ENCODE measurements around the gene CHMP6.

CHMP6 gene

GRCh38 chr17:80956321-80957190, 35.1 kb upstream of the CHMP6 start:
- DNase-seq = no peak

- no peak for DNase-seq
Measured at GRCh38 chr17:80957461-80957941, 34.1 kb upstream of the CHMP6 start.

DNA sequence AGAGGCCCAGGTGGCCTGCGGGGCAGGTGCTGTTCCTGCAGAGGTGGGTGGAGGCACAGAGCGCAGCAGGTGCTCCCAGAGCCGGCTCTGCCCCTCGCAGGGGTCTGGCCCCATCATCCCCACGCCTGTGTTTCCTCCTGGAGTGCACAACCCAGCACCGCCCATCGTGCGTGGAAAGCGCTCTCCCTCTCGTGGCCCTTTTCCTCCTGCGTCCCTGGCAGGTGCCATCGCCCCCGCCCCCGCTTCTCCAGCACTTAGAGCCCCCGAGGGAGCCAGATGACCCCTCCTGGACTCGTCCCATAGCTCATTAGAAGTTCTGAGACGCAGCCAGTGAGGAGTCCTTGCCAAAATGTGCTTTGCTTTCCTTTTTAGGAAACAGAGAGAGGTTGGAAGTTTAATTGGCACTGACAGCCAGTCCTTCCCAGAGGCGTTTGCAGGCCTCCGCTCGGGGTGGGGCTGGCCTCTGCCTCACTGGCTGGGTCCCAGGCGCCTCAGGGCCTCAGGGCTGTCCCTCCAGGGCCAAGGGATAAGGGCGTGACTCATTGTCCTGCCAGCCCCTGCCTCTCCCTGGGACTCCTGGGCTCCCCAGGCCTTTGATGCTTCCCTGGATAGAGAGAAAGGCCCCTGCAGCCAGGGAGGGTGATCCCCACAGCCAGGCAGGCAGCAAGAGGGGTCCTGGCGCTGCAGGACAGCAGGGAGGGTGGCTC, 32.2 kb upstream of the CHMP6 start:
- no peak for DNase-seq

DNA sequence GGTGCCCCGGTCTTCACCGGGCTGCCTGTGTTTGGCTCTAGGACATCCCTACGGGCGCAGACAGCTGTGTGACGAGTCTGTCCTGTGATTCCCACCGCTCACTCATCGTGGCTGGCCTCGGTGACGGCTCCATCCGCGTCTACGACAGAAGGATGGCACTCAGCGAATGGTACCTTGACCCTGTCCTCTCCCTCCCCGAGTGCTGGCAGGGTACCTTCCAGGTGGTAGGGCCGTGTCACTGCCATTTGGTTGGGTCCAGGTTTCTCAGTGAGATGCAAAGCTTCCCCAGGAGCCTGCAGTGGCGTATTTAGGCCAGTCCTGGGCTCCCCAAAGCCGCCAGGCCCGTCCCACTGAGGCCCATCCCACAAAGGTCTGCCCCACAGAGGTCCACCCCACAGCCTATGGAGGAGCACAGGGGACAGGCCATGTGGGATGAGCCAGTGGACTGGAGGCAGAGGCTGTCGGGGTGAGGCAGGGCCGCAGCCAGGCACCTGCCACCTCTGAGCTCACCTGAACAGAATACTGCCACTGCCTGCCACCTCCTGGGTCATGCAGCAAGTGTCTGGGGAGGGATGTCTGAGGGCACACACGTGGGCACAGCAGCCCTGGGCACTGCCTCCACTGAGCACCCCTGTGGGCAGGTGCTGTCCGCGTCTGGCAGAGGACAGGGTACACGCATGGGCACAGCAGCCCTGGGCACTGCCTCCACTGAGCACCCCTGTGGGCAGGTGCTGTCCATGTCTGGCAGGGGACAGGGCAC, 31.4 kb upstream of the CHMP6 start:
- no peak for DNase-seq

GRCh38 chr17:80960797-80961452, 30.7 kb upstream of the CHMP6 start:
- DNase-seq = no peak

GRCh38 chr17:80961541-80962330, 29.9 kb upstream of the CHMP6 start:
- no peak for DNase-seq

GRCh38 chr17:80962356-80963329, 29.0 kb upstream of the CHMP6 start:
- no peak for DNase-seq

DNA sequence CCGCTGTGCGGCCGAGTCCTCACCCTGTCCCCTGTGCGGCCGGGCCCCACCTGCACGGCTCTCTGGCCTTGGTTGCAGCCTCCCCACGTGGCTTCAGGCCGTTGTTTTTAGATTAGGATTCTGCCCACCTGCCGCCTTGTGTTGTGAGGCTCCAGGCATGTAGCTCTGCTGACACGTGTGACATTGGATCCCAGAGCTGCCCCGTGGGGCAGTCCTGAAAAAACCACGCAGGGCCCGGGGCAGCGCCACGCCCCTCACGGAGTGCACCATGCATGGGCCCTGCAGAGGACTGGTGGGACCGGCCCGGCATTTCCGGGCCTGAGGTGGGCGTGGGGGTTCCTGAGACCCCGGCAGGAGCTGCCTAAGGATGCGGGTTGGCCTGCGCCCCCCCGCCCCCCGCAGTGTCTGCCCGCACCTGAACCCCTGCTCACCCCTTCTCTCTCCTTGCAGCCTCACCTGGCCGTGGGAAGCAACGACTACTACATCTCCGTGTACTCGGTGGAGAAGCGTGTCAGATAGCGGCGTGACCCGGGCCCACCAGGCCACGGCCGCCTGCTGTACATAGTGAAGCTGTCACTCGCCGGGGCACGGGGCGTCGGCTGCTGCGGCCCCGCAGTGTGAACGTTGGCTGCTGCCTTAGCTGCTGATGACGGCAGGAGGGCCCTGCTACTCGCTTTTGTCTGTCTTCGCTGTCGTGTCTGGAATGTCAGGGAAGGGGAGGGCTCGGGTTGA, 27.7 kb upstream of the CHMP6 start:
- DNase-seq = no peak

DNA sequence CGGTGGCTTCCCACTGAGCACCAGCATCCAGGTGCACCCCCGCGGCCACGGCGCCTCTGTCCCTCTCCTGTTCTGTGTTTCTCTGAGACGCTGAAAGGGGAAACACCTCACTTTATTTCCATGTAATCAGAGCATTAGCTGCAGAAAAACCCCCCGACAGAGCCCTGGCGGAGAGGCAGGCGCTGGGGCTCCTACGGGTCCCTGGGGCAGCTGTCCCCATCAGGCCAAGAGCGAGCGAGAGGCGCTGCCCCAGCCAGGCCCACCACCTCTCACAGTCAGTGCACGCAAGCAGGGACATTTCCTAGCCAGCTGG, 27.1 kb upstream of the CHMP6 start:
- DNase-seq = no peak

DNA sequence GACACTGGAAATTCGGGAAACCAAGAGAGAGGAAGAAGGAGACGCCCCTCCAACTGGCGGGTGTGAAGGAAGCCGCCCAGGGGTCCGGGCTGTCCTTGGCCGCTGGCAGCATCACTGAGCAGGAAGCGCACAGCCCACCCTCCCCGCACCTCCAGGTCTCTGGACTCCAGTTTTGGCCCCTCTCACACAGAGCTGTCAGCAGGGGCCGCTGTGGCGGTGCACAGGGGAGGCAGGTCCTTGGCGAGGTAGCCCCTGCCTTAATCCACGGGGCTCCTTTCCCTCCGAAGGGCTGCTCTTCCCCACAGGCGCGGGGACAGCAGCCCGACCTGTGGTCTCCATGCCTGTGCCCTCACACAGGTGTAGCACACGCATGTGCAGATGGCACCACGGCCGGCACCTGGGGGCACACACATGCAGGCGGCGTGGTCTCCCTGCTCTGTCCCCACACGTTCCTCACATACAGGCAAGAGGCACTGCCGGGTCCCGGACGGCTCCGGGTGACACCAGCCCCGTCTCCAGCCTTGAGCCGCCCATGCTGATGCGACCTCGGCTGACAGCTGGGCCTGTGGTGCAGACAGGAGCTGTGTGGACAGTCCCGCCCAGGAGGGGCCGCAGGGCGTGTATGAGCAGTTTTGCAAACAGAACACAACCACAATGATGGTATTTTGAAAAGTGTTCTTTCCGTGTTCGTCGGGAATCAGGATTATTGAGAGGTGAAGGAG, 26.6 kb upstream of the CHMP6 start:
- no peak for DNase-seq

- DNase-seq = no peak
Measured at GRCh38 chr17:80965606-80966005, 26.0 kb upstream of the CHMP6 start.

DNA sequence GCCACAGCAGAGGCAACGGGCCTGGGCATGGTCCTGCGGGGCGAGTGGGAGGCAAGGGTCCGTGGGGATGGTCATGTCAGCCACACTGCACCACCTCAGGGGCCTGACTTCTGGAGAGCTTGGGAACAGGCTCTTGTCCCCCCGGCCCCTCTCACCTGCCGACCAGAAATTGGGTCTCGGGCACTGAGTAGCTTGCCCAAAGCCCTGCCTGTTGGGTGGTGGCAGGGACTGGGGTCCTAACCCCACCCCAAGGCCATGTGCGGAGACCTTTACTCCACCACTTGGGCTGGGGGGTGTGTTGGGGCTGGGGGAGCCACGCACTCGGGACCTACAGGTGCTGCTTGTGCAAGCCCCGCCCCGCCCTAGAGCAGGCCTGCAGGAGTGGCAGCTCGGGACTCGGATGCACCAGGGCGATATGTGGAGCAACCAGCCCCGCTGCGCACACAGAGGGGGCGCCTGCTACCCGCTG, 24.2 kb upstream of the CHMP6 start:
- no peak for DNase-seq

GRCh38 chr17:80968602-80969029, 23.0 kb upstream of the CHMP6 start:
- DNase-seq = no peak

GRCh38 chr17:80969030-80969673, 22.5 kb upstream of the CHMP6 start:
- no peak for DNase-seq

DNA sequence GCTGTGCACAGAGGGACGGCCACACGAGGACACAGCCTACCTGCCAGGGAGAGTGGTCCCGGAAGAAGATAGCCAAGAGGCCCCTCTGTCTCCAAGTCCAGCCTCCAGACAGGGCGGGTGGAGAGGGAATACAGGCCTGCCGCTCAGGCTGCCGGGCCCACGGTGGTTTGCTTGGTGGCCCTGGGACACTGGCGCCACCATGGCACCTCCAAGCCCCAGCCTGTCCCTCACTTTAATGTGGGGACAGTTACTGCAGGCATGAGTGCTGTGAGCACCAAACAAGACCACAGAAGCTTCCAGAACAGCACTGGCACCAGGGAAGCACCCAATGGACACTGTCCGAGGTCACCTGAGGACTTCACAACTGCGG, 22.0 kb upstream of the CHMP6 start:
- DNase-seq = no peak

DNA sequence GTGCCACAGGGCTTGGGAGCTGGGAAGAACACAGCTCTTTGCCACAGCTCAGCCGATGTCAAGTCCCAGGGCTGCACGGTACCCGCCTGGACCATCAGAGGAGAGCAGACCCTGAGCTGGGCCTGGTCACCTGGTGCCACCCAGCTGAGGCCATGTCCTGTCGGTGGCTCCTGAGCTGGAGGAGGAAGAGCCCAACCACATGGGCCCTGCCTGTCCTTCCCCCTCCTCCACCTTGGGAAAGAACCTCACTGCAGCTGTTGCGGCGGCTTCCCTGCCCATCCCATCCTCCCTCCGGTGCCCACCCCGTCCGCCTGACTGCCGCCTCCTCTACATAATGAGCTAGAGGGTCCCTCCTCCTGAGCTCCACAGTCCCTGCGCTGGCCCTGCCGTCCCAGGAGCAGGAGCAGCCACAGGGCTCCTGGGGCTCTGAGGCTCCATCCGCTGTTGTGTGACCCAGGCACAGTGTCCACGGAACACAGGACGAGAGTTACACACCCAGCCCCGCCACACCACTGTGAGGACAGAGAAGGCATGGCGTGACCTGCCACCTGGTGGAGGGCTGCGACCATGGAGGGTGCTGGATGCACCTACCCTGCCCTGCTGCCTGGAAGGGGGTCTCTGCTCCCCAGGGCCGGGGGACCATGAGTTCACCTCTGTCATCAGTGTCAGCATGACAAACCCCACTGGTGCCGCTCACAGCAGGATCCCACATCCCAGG, 21.4 kb upstream of the CHMP6 start:
- peak; percentile 25 for DNase-seq

DNA sequence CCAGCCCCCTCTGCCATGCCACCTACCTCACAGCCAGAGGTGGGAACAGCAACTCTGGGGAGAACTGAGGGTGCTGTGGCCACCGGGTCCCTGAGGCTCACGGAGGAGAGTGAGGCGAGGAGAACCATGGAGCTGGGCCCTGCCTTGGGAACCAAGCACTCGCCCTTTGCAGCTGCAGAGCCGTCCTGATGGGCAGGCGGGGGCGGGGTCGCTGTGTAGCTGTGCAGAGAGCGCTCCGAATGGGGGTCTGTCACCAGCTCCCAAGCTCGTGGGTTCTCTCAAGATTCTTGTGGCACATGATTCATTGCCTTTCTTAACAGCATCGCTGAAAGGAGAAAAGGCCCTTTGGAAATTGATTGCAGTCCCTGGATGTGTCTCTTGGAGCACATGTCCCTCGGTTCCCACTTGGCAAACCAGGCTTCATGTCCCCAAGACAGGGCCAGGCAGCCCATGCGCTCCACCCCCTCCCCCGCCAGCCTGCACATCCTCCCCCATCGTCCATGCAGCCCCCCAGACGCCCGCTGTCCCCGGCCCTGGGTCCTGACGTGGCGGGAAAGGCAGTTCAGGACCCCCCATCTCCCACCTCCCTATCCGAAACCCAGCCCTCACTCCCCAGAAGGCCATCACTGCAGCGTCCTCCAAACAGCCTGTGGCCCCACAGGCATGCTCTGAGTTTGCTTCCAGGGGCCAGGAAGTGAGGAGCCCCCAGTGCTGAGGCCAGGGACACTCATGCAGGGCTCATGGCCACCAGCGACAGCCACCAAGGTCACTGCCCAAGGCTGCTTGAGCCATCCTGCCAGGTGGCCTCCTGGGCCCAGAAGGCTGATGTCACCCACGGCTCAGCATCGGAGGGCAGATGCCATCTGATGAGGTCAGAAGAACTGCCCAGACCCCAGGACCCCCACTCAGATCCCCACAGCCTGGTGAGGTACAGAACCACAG, 20.6 kb upstream of the CHMP6 start:
- DNase-seq = no peak
